IMR-90 (cell line): Measurements from ENCODE around the gene HOXB1. TPM values are rescaled to one million over a fixed set of nuclear protein-coding genes. Genes with fewer than 3 reads are reported as not detected.
A peak's percentile ranks its signal among the peaks of the same experiment; 100 is the strongest.

Experiments used
- ATAC-seq: fragments of 200-7000 bp; cut with Tn5 transposase; 2 replicates; pipeline ENCODE4 v1.9.1; 2020; ENCODE audit warnings: low read depth, mild to moderate bottlenecking, moderate library complexity
- BruUV-seq: library from RNA; stranded (reverse); fragments of 400-500 nt; replicated peaks from 2 replicates; lab custom pipeline; 2021; lab: Mats Ljungman, UMichigan
- CTCF ChIA-PET: fragments of 300-600 bp; formaldehyde crosslinking; extraction: SDS; loops from one replicate; lab custom pipeline; 2021; ENCODE audit warnings: antibody characterized with exemption; lab: Yijun Ruan, JAX
- POLR2A ChIA-PET: fragments of 300-600 bp; sonication (Branson Sonifier 250); formaldehyde crosslinking; loops from one replicate; lab custom pipeline; 2022; ENCODE audit warnings: antibody characterized with exemption; ENCODE audit not compliant: unreplicated experiment; lab: Charles Lee
- DNase-seq: peaks from one replicate; pipeline ENCODE4 v3.0.0; 2013
- H2AFZ ChIP-seq: replicated peaks from 2 replicates; pipeline ENCODE3; 2013; ENCODE audit warnings: low read length, mild to moderate bottlenecking; ENCODE audit not compliant: poor library complexity
- H2AK5ac ChIP-seq: 2 replicates; pipeline ENCODE4 v1.6.1; 2013; ENCODE audit warnings: low read depth, low read length, inconsistent platforms
- H2AK9ac ChIP-seq: replicated peaks from 2 replicates; pipeline ENCODE3; 2013; ENCODE audit warnings: mild to moderate bottlenecking, low read depth, low read length, moderate library complexity; ENCODE audit not compliant: poor library complexity
- H2BK120ac ChIP-seq: 2 replicates; pipeline ENCODE4 v1.6.1; 2013; ENCODE audit warnings: low read depth, low read length, inconsistent platforms
- H2BK15ac ChIP-seq: 3 replicates; pipeline ENCODE4 v1.6.1; 2013; ENCODE audit warnings: low read depth, low read length, inconsistent platforms
- H2BK20ac ChIP-seq: 2 replicates; pipeline ENCODE4 v1.6.1; 2013; ENCODE audit warnings: low read depth, mild to moderate bottlenecking, inconsistent platforms, low read length, moderate library complexity
- H2BK5ac ChIP-seq: 2 replicates; pipeline ENCODE4 v1.6.1; 2013; ENCODE audit warnings: mild to moderate bottlenecking, low read depth, low read length, inconsistent platforms; ENCODE audit not compliant: poor library complexity, severe bottlenecking
- H3K14ac ChIP-seq: replicated peaks from 2 replicates; pipeline ENCODE4 v1.6.1; 2013; ENCODE audit warnings: low read depth, low read length, inconsistent platforms
- H3K18ac ChIP-seq: 2 replicates; pipeline ENCODE4 v1.6.1; 2013; ENCODE audit warnings: low read depth, low read length, control low read depth
- H3K23ac ChIP-seq: 2 replicates; pipeline ENCODE4 v1.6.1; 2013; ENCODE audit warnings: low read depth, low read length, inconsistent platforms
- H3K27ac ChIP-seq: 2 replicates; pipeline ENCODE4 v1.5.1; 2013; ENCODE audit warnings: mild to moderate bottlenecking, control low read depth, low read length; ENCODE audit not compliant: insufficient read depth
- H3K27me3 ChIP-seq: 2 replicates; pipeline ENCODE4 v1.6.1; 2013; ENCODE audit warnings: low read length; ENCODE audit not compliant: control insufficient read depth, insufficient read depth
- H3K36me3 ChIP-seq: 2 replicates; pipeline ENCODE4 v1.6.1; 2013; ENCODE audit warnings: low read length, mixed read lengths; ENCODE audit not compliant: control insufficient read depth, insufficient read depth
- H3K4ac ChIP-seq: 2 replicates; pipeline ENCODE4 v1.6.1; 2013; ENCODE audit warnings: low read depth, low read length, inconsistent platforms
- H3K4me1 ChIP-seq: 2 replicates; pipeline ENCODE4 v1.6.1; 2013; ENCODE audit warnings: low read length, mixed read lengths; ENCODE audit not compliant: control insufficient read depth, insufficient read depth
- H3K4me2 ChIP-seq: 2 replicates; pipeline ENCODE4 v1.6.1; 2013; ENCODE audit warnings: low read depth, mild to moderate bottlenecking, control low read depth, low read length, moderate library complexity
- H3K4me3 ChIP-seq: 2 replicates; pipeline ENCODE4 v1.5.1; 2013; ENCODE audit warnings: low read depth, mild to moderate bottlenecking, control low read depth, low read length, moderate library complexity; ENCODE audit not compliant: insufficient read depth
- H3K56ac ChIP-seq: 2 replicates; pipeline ENCODE4 v1.6.1; 2013; ENCODE audit warnings: low read length, inconsistent platforms; ENCODE audit not compliant: insufficient read depth; ENCODE audit errors: extremely low read depth
- H3K79me1 ChIP-seq, 2 experiments: 2 replicates each; pipeline ENCODE4 v1.6.1; 2013; ENCODE audit warnings: low read length in 2 of 2, inconsistent platforms in 1 of 2, low read depth in 1 of 2
- H3K9ac ChIP-seq: 2 replicates; pipeline ENCODE4 v1.6.1; 2013; ENCODE audit warnings: low read depth, low read length, control low read depth
- H3K9me1 ChIP-seq: 2 replicates; pipeline ENCODE4 v1.6.1; 2013; ENCODE audit warnings: low read length, inconsistent platforms; ENCODE audit not compliant: insufficient read depth
- H3K9me3 ChIP-seq: 2 replicates; pipeline ENCODE4 v1.6.1; 2013; ENCODE audit warnings: low read length; ENCODE audit not compliant: control insufficient read depth, insufficient read depth
- H4K20me1 ChIP-seq: 2 replicates; pipeline ENCODE4 v1.6.1; 2013; ENCODE audit warnings: low read length, inconsistent platforms; ENCODE audit not compliant: insufficient read depth
- H4K5ac ChIP-seq: 2 replicates; pipeline ENCODE4 v1.6.1; 2013; ENCODE audit warnings: mild to moderate bottlenecking, low read depth, low read length, control low read depth
- H4K8ac ChIP-seq, 2 experiments: 2 replicates each; pipeline ENCODE4 v1.6.1; 2013; ENCODE audit warnings: low read depth in 2 of 2, low read length in 2 of 2, control low read depth in 1 of 2, inconsistent platforms in 1 of 2
- H4K91ac ChIP-seq: 2 replicates; pipeline ENCODE4 v1.6.1; 2013; ENCODE audit warnings: low read depth, low read length, inconsistent platforms; ENCODE audit not compliant: insufficient read depth
- BHLHE40 ChIP-seq: fragments of 150-350 bp; IDR thresholded peaks from 2 replicates; pipeline ENCODE4 v1.6.1; 2016; ENCODE audit warnings: mild to moderate bottlenecking, low read depth, low read length
- CEBPB ChIP-seq: IDR thresholded peaks from 2 replicates; pipeline ENCODE4 v1.6.1; 2012; ENCODE audit warnings: low read depth, low read length, improper control_type of control experiment
- CHD1 ChIP-seq: IDR thresholded peaks from 2 replicates; pipeline ENCODE4 v1.6.1; 2012; ENCODE audit warnings: low read depth, low read length, improper control_type of control experiment
- FOS ChIP-seq: fragments of 150-350 bp; IDR thresholded peaks from 2 replicates; pipeline ENCODE4 v1.6.1; 2016; ENCODE audit warnings: low read depth, low read length
- MAFK ChIP-seq: IDR thresholded peaks from 2 replicates; pipeline ENCODE4 v1.6.1; 2012; ENCODE audit warnings: low read depth, low read length, improper control_type of control experiment
- MAZ ChIP-seq: IDR thresholded peaks from 2 replicates; pipeline ENCODE4 v1.6.1; 2012; ENCODE audit warnings: low read depth, mild to moderate bottlenecking, low read length, improper control_type of control experiment, moderate library complexity, borderline replicate concordance
- MXI1 ChIP-seq: IDR thresholded peaks from 2 replicates; pipeline ENCODE4 v1.6.1; 2012; ENCODE audit warnings: low read depth, mild to moderate bottlenecking, low read length, moderate library complexity, borderline replicate concordance
- NFE2L2 ChIP-seq: fragments of 150-350 bp; IDR thresholded peaks from 2 replicates; pipeline ENCODE4 v1.6.1; 2016; ENCODE audit warnings: low read depth, mild to moderate bottlenecking, low read length
- POLR2A ChIP-seq: IDR thresholded peaks from 2 replicates; pipeline ENCODE4 v1.6.1; 2012; ENCODE audit warnings: mild to moderate bottlenecking, low read depth, low read length
- RAD21 ChIP-seq: IDR thresholded peaks from 2 replicates; pipeline ENCODE4 v1.6.1; 2012; ENCODE audit warnings: low read length, improper control_type of control experiment
- RCOR1 ChIP-seq: IDR thresholded peaks from 2 replicates; pipeline ENCODE4 v1.6.1; 2012; ENCODE audit warnings: mild to moderate bottlenecking, low read length, improper control_type of control experiment; ENCODE audit not compliant: insufficient replicate concordance
- RFX5 ChIP-seq: IDR thresholded peaks from 2 replicates; pipeline ENCODE4 v1.8.0; 2012; ENCODE audit warnings: low read depth, mild to moderate bottlenecking, low read length, moderate library complexity
- SMC3 ChIP-seq: fragments of 150-350 bp; IDR thresholded peaks from 2 replicates; pipeline ENCODE4 v1.6.1; 2016; ENCODE audit warnings: low read depth, mild to moderate bottlenecking, antibody characterized with exemption, low read length, moderate library complexity
- WGBS, 2 experiments: methylation state at CpG; one replicate each; pipeline versions ENCODE4 v1.1.5 to v1.1.7; 2013; ENCODE audit warnings: missing lambda C conversion rate in 2 of 2; ENCODE audit not compliant: insufficient read length in 1 of 2; ENCODE audit errors: extremely low coverage in 2 of 2; 5-methylcytosine and 5-hydroxymethylcytosine counted together
- dilution Hi-C: fragments of 300-500 bp; cut with HindIII; formaldehyde crosslinking; loops from one replicate; pipeline ENCODE4 v1.14.3; 2018; ENCODE audit warnings: low sequenced_read_pairs; ENCODE audit not compliant: unreplicated experiment
- in situ Hi-C: fragments of 300-500 bp; cut with MboI; formaldehyde crosslinking; loops from 3 replicates; pipeline ENCODE4 v1.14.3; 2019; ENCODE audit warnings: low sequenced_read_pairs, inconsistent platforms, mixed read lengths
- intact Hi-C: fragments of 100-400 bp; cut with micrococcal nuclease; formaldehyde crosslinking; loops from 2 replicates; pipeline ENCODE4 v1.10.0; 2022
- polyA plus RNA-seq, 3 experiments: library from polyadenylated mRNA; depleted of rRNA; stranded (reverse); fragments of >200 nt; gene quantifications; 2 replicates each; pipeline ENCODE4 v1.2.3, GENCODE V29; 2012; ENCODE audit warnings: low replicate concordance in 1 of 3
- total RNA-seq: library from RNA; depleted of rRNA; stranded (reverse); fragments of >200 nt; gene quantifications from 2 replicates; pipeline ENCODE4 v1.2.3, GENCODE V29; 2012
- TF ChIP-seq, protein P1 (sequence below): fragments of 150-350 bp; IDR thresholded peaks from 2 replicates; pipeline ENCODE4 v1.6.1; 2017; ENCODE audit warnings: mild to moderate bottlenecking, antibody characterized with exemption, low read length, low read depth
- TF ChIP-seq, protein P2 (sequence below): fragments of 150-350 bp; IDR thresholded peaks from 2 replicates; pipeline ENCODE4 v1.6.1; 2016; ENCODE audit warnings: low read depth, mild to moderate bottlenecking, low read length, moderate library complexity, borderline replicate concordance

The HOXB1 gene
- total and polyA plus RNA-seq, 2 of the 4 experiments (the other 2 are of a cell fraction), result not detected

DNA sequence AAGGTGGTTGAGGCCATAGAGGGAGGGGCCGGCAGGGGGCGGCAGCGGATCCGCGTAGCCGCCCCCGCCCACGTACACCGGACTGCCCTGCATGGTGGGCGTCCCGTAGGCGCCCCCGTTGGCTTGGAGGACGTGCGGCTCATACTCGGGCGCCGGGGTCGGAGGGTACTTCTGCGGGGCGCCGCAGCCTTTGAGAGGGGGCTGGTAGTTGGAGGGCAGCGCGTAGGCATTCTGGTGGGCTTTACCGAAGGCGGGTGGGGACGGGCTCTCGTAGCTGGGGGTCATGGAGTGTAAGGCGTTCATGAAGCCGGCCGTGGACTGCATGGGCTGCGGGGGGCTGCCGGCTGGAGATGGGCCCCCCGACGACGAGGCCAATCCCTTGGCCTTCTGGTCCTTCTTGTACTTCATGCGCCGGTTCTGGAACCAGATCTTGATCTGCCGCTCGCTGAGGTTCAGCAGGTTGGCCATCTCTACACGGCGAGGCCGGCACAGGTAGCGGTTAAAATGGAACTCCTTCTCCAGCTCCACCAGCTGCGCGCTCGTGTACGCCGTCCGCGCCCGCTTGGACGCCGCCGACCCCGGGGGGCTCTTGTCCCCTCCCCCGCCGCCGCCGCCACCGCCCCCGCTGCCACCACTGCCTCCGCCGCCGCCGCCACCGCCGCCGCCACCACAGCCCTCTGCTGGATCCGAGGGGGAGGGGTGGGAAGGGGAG is 19.8 kb upstream of the HOXB1 start:
- peak overlapping the region; percentile 63 to 96 for H4K8ac ChIP-seq
- H3K18ac ChIP-seq, result peak overlapping the region; percentile 51
- peaks cover 2% of the 10 kb centered on the region; the same call in 1 of the 2 replicates for H3K9me1 ChIP-seq
- H2AK9ac ChIP-seq, result peak overlapping the region; percentile 91
- H4K5ac ChIP-seq, result peak overlapping the region; percentile 90
- peaks cover 43% of the 10 kb centered on the region for H3K4me1 ChIP-seq
- no peaks in the 10 kb centered on the region for H3K9me3 ChIP-seq
- dilution Hi-C loops, result no loop called here
- H3K56ac ChIP-seq, result peak overlapping the region; percentile 88; the same call in 1 of the 2 replicates
- peak; percentile 40 for DNase-seq
- peak overlapping the region; percentile 95 for H2BK5ac ChIP-seq
- peak overlapping the region; percentile 37 for H2AFZ ChIP-seq
- ChIA-PET CTCF (interaction anchor here (1.1 kb wide), 1 partner anchor 64 kb away, joined by 5 read pairs; no protein-coding TSS in a partner anchor), POLR2A (interaction anchor here (0.7 to 1.2 kb wide), 3 partner anchors 13 to 720 kb away, joined by 3 read pairs; no protein-coding TSS in a partner anchor)
- ATAC-seq, result no peak
- H3K79me1 ChIP-seq, result peaks cover 4 to 19% of the 10 kb centered on the region in 2 experiments; a peak in 2 of 4 replicates
- H3K4ac ChIP-seq, result peak overlapping the region; percentile 98
- in situ Hi-C loops, result no loop called here
- peak overlapping the region; percentile 79 for H3K9ac ChIP-seq
- H4K20me1 ChIP-seq, result no peaks in the 10 kb centered on the region
- H3K36me3 ChIP-seq, result peaks cover 33% of the 10 kb centered on the region
- H3K23ac ChIP-seq, result peak overlapping the region; percentile 55
- H4K91ac ChIP-seq, result peak overlapping the region; percentile 98
- peak overlapping the region; percentile 74 for H3K4me2 ChIP-seq
- H2BK120ac ChIP-seq, result peak overlapping the region; percentile 97
- H3K4me3 ChIP-seq, result peak overlapping the region; percentile 25
- H3K27ac ChIP-seq, result peak overlapping the region; percentile 96
- 2% methylated on average over 20 of the region's 70 CpGs; no CpG with 5 or more reads in 1 of the 2 experiments for WGBS, 2 experiments
- intact Hi-C loops, result no loop called here
- H2BK15ac ChIP-seq, result 0 out of 3 replicates have a peak overlapping the region, but pooled peaks have one; percentile 94
- H3K14ac ChIP-seq, result peak overlapping the region; percentile 56; the same call in 1 of the 2 replicates
- H2AK5ac ChIP-seq, result no peak overlapping the region; the same call in 1 of the 2 replicates
- BruUV-seq, result no TSS peak
- H2BK20ac ChIP-seq, result peak overlapping the region; percentile 93; the same call in 1 of the 2 replicates
- H3K27me3 ChIP-seq, result no peaks in the 10 kb centered on the region
- TF ChIP-seq BHLHE40 (no peak), NFE2L2 (no peak), MXI1 (no peak), POLR2A (no peak), FOS (no peak), RCOR1 (no peak), CHD1 (no peak), RFX5 (no peak), MAZ (no peak), RAD21 (peak; percentile 37; the same call in 1 of the 2 replicates), SMC3 (peak; percentile 23; the same call in 1 of the 2 replicates), MAFK (no peak), CEBPB (no peak)
- TF ChIP-seq, protein P1, sequence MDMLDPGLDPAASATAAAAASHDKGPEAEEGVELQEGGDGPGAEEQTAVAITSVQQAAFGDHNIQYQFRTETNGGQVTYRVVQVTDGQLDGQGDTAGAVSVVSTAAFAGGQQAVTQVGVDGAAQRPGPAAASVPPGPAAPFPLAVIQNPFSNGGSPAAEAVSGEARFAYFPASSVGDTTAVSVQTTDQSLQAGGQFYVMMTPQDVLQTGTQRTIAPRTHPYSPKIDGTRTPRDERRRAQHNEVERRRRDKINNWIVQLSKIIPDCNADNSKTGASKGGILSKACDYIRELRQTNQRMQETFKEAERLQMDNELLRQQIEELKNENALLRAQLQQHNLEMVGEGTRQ, result no peak
- TF ChIP-seq, protein P2, sequence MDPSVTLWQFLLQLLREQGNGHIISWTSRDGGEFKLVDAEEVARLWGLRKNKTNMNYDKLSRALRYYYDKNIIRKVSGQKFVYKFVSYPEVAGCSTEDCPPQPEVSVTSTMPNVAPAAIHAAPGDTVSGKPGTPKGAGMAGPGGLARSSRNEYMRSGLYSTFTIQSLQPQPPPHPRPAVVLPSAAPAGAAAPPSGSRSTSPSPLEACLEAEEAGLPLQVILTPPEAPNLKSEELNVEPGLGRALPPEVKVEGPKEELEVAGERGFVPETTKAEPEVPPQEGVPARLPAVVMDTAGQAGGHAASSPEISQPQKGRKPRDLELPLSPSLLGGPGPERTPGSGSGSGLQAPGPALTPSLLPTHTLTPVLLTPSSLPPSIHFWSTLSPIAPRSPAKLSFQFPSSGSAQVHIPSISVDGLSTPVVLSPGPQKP, result no peak
